Spleen (tissue), 11 donors: Measurements from ENCODE around the gene TEX11. TPM values are rescaled to one million over a fixed set of nuclear protein-coding genes. Genes with fewer than 3 reads are reported as not detected.
"Not testable (repeated sequence)": the region's sequence is repeated elsewhere in the genome, so short reads cannot be mapped to it uniquely, and the experiment has no call there.

Experiments used
- DNase-seq: peaks from one replicate; pipeline ENCODE4 v3.0.0-alpha.2; 2020
- H3K27ac ChIP-seq, 8 donors: fragments of 200-600 bp; sonication (generic) in 7 of 8; 1 replicate in 4 of 8; 2 replicates in 4 of 8; pipeline versions ENCODE4 v1.5.0 to v1.8.0; 2016 to 2021; ENCODE audit warnings: inconsistent platforms in 4 of 8, mild to moderate bottlenecking in 4 of 8, moderate library complexity in 1 of 8
- H3K27me3 ChIP-seq, 7 donors: fragments of 200-600 bp; sonication (generic) in 6 of 7; replicated peaks in 1 of 7; 1 replicate in 4 of 7; 2 replicates in 3 of 7; pipeline versions ENCODE4 v1.5.0 to v1.8.0; 2016 to 2021; ENCODE audit warnings: inconsistent platforms in 3 of 7, mild to moderate bottlenecking in 1 of 7
- H3K36me3 ChIP-seq, 6 donors: fragments of 200-600 bp; sonication (generic) in 5 of 6; 1 replicate in 4 of 6; 2 replicates in 2 of 6; pipeline versions ENCODE4 v1.5.0 to v1.8.0; 2016 to 2021; ENCODE audit warnings: inconsistent platforms in 2 of 6
- H3K4me1 ChIP-seq, 6 donors: fragments of 200-600 bp; sonication (generic) in 5 of 6; 1 replicate in 3 of 6; 2 replicates in 3 of 6; pipeline versions ENCODE4 v1.5.0 to v1.8.0; 2016 to 2021; ENCODE audit warnings: inconsistent platforms in 3 of 6
- H3K4me3 ChIP-seq, 8 donors: fragments of 200-600 bp; sonication (generic) in 7 of 8; 1 replicate in 4 of 8; 2 replicates in 4 of 8; pipeline versions ENCODE4 v1.5.0 to v1.8.0; 2016 to 2021; ENCODE audit warnings: inconsistent platforms in 4 of 8, mild to moderate bottlenecking in 4 of 8, moderate library complexity in 2 of 8
- H3K9me3 ChIP-seq, 8 donors: fragments of 200-600 bp; sonication (generic) in 7 of 8; 1 replicate in 4 of 8; 2 replicates in 4 of 8; pipeline versions ENCODE4 v1.5.0 to v1.8.0; 2016 to 2021; ENCODE audit warnings: inconsistent platforms in 4 of 8
- POLR2A ChIP-seq, 3 donors: fragments of 450-650 bp; IDR thresholded peaks; one replicate each; pipeline ENCODE4 v1.5.1; 2017; ENCODE audit warnings: antibody characterized with exemption in 3 of 3, mild to moderate bottlenecking in 1 of 3
- POLR2AphosphoS5 ChIP-seq, 3 donors: sonication (generic); formaldehyde crosslinking; IDR thresholded peaks; one replicate each; pipeline ENCODE4 v1.5.1; 2017; ENCODE audit warnings: antibody characterized with exemption in 3 of 3
- WGBS, 5 donors: extraction: QIAGEN DNeasy Blood & Tissue Kit in 3 of 5; methylation state at CpG; one replicate each; pipeline versions ENCODE4 v1.1.5 to v1.1.7; 2013 to 2018; 5-methylcytosine and 5-hydroxymethylcytosine counted together
- intact Hi-C: fragments of 100-400 bp; cut with DNase I; formaldehyde crosslinking; loops from one replicate; pipeline ENCODE4 v1.15.0; 2023; ENCODE audit warnings: low total_unique reads
- polyA plus RNA-seq, 3 donors: library from polyadenylated mRNA; stranded (reverse); fragments of 200-250 nt; gene quantifications; one replicate each; pipeline ENCODE4 v1.2.1, GENCODE V29; 2013
- total RNA-seq, 7 donors: library from RNA; depleted of rRNA in 3 of 7; stranded (reverse); fragments of >200 nt in 3 of 7; fragmentation: NEBNext Ultra II Directional in 4 of 7; extraction: Animal tissue kit (Norgen Biotek cat#: 25700) in 4 of 7; gene quantifications; one replicate each; pipeline versions ENCODE4 v1.1.0 to v1.2.1, GENCODE V29; 2016 to 2021
- TF ChIP-seq, protein P1 (sequence below), 11 experiments: fragments of 200-600 bp in 7 of 11; fragments of 450-650 bp in 4 of 11; sonication (generic) in 4 of 11; IDR thresholded peaks in 8 of 11; conservative IDR thresholded peaks in 3 of 11; 1 replicate in 7 of 11; 2 replicates in 4 of 11; pipeline versions ENCODE4 v1.4.0 to v1.8.0; 2016 to 2021; ENCODE audit warnings: antibody characterized with exemption in 11 of 11, inconsistent platforms in 4 of 11, mild to moderate bottlenecking in 1 of 11
- donor health status: healthy with polysubstance abuse.
- donor health status: DM: no; HTN: no; CAD: no; lungs with moderate emphysema.
- donor health status: DM: no; HTN: no; CAD: no.
- donor health status: Bipolar disorder and iron deficiency.
- donor health status: healthy.
- donor health status: DM: no; HTN: no; CAD: no.
- donor health status: DM: yes; HTN: yes; CAD: no.

TEX11 gene
- total and polyA plus RNA-seq, 10 donors, result 0.06 to 1.9 (median 0.81) TPM

DNA sequence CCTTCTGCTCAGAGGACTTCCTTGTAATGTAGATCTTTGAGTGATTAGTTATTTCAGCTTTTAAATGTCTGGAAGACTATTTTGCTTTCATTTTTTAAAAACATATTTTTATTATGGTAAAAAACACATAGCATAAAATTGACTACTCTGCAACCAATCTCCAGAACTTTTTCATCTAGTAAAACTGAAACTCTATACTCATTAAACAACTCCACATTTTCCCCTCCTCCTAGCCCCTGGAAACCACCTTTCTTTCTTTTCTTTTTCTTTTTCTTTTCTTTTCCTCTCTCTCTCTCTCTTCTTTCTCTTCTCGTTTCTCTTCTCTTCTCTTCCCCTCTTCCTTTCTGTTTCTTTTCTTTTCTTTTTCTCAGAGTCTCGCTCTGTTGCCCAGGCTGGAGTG is 233.2 kb downstream of the TEX11 start:
- intact Hi-C loops, result no loop called here
- Histone ChIP-seq H3K27me3 (no peaks in the 10 kb centered on the region), H3K36me3 (no peaks in the 10 kb centered on the region), H3K9me3 (peaks cover 0 to 5% (median 0%) of the 10 kb centered on the region in 8 donors), H3K4me3 (no peak overlapping the region), H3K27ac (no peak overlapping the region), H3K4me1 (no peaks in the 10 kb centered on the region)
- TF ChIP-seq, protein P1, sequence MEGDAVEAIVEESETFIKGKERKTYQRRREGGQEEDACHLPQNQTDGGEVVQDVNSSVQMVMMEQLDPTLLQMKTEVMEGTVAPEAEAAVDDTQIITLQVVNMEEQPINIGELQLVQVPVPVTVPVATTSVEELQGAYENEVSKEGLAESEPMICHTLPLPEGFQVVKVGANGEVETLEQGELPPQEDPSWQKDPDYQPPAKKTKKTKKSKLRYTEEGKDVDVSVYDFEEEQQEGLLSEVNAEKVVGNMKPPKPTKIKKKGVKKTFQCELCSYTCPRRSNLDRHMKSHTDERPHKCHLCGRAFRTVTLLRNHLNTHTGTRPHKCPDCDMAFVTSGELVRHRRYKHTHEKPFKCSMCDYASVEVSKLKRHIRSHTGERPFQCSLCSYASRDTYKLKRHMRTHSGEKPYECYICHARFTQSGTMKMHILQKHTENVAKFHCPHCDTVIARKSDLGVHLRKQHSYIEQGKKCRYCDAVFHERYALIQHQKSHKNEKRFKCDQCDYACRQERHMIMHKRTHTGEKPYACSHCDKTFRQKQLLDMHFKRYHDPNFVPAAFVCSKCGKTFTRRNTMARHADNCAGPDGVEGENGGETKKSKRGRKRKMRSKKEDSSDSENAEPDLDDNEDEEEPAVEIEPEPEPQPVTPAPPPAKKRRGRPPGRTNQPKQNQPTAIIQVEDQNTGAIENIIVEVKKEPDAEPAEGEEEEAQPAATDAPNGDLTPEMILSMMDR (IDR thresholded peaks at IDR 0.05 in 8 of 11, conservative IDR thresholded peaks at IDR 0.05 in 3 of 11), result no peak
- TF ChIP-seq POLR2AphosphoS5 (IDR thresholded peaks at IDR 0.05) (no peak), POLR2A (IDR thresholded peaks at IDR 0.05) (no peak)
- WGBS, 5 donors, result 54 to 74% (median 68%) methylated on average over 2 of the region's 2 CpGs
- DNase-seq, result no peak

DNA sequence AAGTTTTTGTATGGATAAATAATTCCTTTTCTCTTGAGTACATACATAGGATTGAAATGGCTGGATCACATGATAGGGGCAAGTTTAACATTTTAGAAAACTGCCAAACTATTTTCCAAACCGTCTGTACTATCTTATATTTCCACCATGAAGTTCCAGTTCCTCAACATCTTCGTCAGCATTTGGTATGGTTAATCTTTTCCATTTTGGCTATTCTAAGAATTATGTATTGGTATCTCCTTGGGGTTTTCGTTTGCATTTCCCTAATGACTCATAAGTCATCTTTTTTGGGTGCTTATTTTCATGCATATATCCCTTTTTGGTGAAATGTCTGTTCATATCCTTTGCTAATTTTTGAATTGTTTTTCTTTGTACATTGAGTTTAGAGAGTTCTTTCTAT is 236.2 kb downstream of the TEX11 start:
- no peak for DNase-seq
- intact Hi-C loops, result no loop called here
- Histone ChIP-seq H3K4me1 (no peaks in the 10 kb centered on the region), H3K27ac (no peak overlapping the region), H3K4me3 (no peak overlapping the region), H3K9me3 (peaks cover 0 to 5% (median 0%) of the 10 kb centered on the region in 8 donors), H3K36me3 (no peaks in the 10 kb centered on the region), H3K27me3 (no peaks in the 10 kb centered on the region)
- 37 to 71% (median 62%) methylated on average over 3 of the region's 3 CpGs for WGBS, 5 donors
- TF ChIP-seq POLR2A (IDR thresholded peaks at IDR 0.05) (no peak), POLR2AphosphoS5 (IDR thresholded peaks at IDR 0.05) (no peak)
- TF ChIP-seq, protein P1 (IDR thresholded peaks at IDR 0.05 in 8 of 11, conservative IDR thresholded peaks at IDR 0.05 in 3 of 11), result no peak

DNA sequence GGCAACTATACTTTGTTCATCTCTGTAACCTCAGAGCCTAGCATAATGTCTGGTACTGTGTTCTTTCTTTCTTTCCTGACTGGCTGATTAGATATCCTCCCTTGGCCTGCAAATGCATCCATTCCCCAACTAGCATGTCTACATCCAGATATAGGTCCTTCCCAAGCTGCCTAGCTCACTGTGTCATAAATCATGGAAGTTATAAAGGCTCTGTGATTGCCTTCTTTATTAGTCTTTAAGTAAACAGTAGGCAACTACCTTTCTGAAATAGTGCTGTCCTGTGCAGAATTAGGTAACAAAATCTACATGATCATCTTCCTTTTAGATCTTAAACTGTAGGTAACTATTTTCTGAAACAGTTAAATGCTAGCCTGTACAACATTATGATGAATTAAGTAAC is 239.4 kb downstream of the TEX11 start:
- no peaks in the 10 kb centered on the region for H3K4me1 ChIP-seq
- intact Hi-C loops, result no loop called here
- no peaks in the 10 kb centered on the region for H3K9me3 ChIP-seq
- no peak overlapping the region for H3K27ac ChIP-seq
- no peak overlapping the region for H3K4me3 ChIP-seq
- TF ChIP-seq POLR2A (IDR thresholded peaks at IDR 0.05) (no peak), POLR2AphosphoS5 (IDR thresholded peaks at IDR 0.05) (no peak)
- TF ChIP-seq, protein P1 (IDR thresholded peaks at IDR 0.05 in 8 of 11, conservative IDR thresholded peaks at IDR 0.05 in 3 of 11), result no peak
- H3K27me3 ChIP-seq, result no peaks in the 10 kb centered on the region
- H3K36me3 ChIP-seq, result no peaks in the 10 kb centered on the region
- DNase-seq, result no peak

DNA sequence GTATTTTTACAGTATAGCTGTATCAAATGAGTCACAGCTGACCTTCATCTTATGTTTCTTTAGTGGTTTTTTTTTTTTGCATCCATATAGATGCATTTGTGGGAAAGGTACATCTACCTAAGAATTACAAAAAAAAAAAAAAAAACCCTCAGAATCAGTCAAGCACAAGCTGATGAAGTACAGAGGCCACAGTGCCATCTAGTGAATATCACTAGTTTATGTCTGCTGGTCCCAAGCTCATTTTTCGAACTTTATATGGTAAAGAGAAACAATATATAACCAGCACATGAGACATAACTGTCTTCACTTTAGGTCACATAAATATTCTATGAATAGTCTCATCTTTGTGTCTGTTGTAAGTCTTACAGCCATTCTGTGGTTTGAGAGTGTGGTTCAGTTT is 243.8 kb downstream of the TEX11 start:
- no peak overlapping the region for H3K4me3 ChIP-seq
- no peak for DNase-seq
- no peaks in the 10 kb centered on the region for H3K27me3 ChIP-seq
- intact Hi-C loops, result no loop called here
- H3K4me1 ChIP-seq, result no peaks in the 10 kb centered on the region
- no peaks in the 10 kb centered on the region for H3K9me3 ChIP-seq
- no peak overlapping the region for H3K27ac ChIP-seq
- TF ChIP-seq, protein P1 (IDR thresholded peaks at IDR 0.05 in 8 of 11, conservative IDR thresholded peaks at IDR 0.05 in 3 of 11), result peak in 1 of 11 experiments; percentile 20
- TF ChIP-seq POLR2AphosphoS5 (IDR thresholded peaks at IDR 0.05) (no peak), POLR2A (IDR thresholded peaks at IDR 0.05) (no peak)
- H3K36me3 ChIP-seq, result no peaks in the 10 kb centered on the region
- 8 to 24% (median 11%) methylated on average over 1 of the region's 1 CpG for WGBS, 5 donors

DNA sequence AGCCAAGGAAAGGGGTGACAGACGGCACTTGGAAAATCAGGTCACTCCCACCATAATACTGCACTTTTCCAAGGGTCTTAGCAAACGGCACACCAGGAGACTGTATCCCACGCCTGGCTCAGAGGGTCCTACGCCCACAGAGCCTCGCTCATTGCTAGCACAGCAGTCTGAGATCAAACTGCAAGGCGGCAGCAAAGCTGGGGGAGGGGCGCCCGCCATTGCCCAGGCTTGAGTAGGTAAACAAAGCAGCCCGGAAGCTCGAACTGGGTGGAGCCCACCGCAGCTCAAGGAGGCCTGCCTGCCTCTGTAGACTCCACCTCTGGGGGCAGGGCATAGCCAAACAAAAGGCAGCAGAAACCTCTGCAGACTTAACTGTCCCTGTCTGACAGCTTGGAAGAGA is 247.4 kb downstream of the TEX11 start:
- 60 to 88% (median 69%) methylated on average over 2 to 11 of the region's 11 CpGs for WGBS, 5 donors
- H3K27me3 ChIP-seq, H3K4me3 ChIP-seq, H3K36me3 ChIP-seq, intact Hi-C loops, H3K9me3 ChIP-seq, H3K27ac ChIP-seq, H3K4me1 ChIP-seq, DNase-seq: not testable (repeated sequence)

DNA sequence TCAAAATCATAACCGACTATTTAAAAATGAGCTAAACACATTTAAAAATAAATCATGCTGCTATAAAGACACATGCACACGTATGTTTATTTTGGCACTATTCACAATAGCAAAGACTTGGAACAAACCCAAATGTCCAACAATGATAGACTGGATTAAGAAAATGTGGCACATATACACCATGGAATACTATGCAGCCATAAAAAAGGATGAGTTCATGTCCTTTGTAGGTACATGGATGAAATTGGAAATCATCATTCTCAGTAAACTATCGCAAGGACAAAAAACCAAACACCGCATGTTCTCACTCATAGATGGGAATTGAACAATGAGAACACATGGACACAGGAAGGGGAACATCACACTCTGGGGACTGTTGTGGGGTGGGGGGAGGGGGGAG is 251.0 kb downstream of the TEX11 start:
- H3K9me3 ChIP-seq, H3K4me3 ChIP-seq, DNase-seq, intact Hi-C loops, H3K27ac ChIP-seq, H3K36me3 ChIP-seq, H3K4me1 ChIP-seq, H3K27me3 ChIP-seq: not testable (repeated sequence)
- WGBS, 5 donors, result 73 to 95% (median 88%) methylated on average over 2 to 4 of the region's 4 CpGs
